HG03095 (cell line): ENCODE measurements around the gene BRAF.
"Not testable (repeated sequence)": the region's sequence is repeated elsewhere in the genome, so short reads cannot be mapped to it uniquely, and the experiment has no call there.

Experiments used
- ATAC-seq: cut with Tn5 transposase; IDR thresholded peaks from one replicate; pipeline ENCODE4 v1.9.1; 2021; ENCODE audit warnings: moderate library complexity; ENCODE audit not compliant: unreplicated experiment

BRAF gene

DNA sequence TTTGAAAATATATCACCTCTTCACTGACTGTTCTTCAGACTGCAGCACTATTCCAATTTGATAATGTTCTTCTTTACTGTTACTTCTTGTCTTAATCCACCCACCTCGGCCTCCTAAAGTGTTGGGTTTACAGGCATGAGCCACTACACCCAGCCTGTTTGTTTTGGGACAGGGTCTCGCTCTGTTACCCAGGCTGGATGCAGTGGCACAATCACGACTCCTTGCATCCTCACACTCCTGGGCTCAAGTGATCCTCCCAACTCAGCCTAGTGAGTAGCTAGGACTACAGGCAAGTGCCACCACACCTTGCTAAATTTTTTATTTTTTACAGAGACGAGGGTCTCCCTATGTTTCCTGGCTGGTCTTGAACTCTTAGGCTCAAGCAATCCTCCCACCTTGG is 150.4 kb downstream of the BRAF start:
- ATAC-seq, result no peak

DNA sequence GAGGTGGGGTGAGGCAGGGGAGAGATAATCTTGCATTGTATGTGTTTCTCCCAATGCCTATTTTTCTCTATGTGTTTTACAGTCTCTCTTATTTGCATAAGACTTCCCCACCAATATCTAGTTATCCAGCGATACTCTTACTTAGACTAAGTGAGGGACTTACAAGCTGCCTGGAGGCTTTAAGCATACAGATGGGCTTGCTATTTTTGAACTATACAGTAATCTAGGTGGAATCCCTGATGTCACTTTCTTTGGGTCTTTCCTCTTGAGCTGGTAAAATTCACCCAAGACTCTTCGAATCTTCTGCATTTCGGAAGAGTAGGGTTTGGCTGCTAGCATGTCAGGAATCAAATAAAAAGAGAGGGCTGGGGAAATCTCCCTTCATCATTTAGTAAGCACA is 151.6 kb downstream of the BRAF start:
- no peak for ATAC-seq

DNA sequence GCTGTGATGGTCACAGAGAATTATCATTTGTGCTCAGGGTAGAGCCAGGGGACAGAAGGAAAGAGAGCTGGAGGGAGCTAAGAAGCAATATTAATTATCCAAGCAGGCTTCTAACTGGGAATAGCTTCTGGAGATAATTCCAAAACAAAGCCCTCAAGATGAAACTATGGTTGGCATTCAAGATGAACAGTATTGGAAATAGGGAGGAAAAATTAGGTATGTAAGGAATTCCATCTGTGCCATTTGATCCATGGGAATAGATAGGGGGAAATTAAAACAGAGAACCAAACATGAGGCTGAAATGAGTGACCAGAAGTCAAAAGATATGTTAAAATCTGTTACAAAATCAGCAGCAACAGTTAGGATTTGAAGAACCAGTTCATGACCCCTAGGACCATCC is 152.9 kb downstream of the BRAF start:
- no peak for ATAC-seq

DNA sequence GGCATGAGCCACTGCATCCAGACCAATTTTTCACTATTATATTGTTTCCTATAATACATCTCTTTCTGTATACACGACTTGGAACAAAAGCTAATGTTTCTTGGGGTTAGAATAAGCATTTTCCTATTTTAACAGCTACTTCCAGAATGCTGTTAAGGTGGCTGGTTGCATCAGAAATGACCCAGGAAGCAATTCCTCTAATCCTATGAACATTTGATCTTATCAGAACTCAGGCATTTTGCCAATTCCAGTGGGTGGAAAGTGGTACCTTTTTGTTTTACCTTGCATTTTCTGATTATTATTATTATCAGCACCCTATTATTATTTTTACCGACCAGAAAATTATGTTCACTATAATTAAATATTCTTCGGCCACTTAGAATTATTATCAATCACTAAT is 154.9 kb downstream of the BRAF start:
- no peak for ATAC-seq

DNA sequence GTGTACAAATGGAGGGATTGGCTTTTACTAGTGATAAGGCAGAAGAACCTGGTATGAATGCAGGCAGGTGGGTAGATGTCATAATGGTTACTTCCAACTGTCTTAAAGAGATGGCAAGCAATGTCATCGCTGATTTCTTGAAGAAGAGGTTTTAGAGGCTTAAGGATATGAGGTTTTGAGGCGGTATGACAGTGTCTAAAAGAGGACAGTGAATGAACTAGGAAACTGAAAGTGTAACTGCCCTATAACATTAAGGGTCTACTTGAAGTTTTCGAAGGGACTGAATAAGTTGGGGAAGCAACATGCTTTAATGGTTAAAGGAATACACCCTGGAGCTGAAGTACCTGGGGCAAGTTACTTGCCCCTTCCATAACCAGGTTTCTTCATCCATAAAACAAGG is 157.3 kb downstream of the BRAF start:
- ATAC-seq, result no peak

DNA sequence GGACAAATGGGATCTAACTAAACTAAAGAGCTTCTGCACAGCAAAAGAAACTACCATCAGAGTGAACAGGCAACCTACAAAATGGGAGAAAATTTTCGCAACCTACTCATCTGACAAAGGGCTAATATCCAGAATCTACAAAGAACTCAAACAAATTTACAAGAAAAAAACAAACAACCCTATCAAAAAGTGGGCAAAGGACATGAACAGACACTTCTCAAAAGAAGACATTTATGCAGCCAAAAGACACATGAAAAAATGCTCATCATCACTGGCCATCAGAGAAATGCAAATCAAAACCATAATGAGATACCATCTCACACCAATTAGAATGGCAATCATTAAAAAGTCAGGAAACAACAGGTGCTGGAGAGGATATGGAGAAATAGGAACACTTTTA is 159.3 kb downstream of the BRAF start:
- ATAC-seq, result not testable (repeated sequence)

DNA sequence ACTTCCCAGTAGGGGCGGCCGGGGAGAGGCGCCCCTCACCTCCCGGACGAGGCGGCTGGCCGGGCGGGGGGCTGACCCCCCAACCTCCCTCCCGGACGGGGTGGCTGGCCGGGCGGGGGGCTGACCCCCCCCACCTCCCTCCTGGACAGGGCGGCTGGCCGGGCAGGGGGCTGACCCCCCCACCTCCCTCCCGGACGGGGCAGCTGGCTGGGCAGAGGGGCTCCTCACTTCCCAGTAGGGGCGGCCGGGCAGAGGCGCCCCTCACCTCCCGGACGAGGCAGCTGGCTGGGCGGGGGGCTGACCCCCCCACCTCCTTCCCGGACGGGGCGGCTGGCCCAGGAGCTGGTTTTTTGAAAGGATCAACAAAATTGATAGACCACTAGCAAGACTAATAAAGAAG is 161.6 kb downstream of the BRAF start:
- not testable (repeated sequence) for ATAC-seq

DNA sequence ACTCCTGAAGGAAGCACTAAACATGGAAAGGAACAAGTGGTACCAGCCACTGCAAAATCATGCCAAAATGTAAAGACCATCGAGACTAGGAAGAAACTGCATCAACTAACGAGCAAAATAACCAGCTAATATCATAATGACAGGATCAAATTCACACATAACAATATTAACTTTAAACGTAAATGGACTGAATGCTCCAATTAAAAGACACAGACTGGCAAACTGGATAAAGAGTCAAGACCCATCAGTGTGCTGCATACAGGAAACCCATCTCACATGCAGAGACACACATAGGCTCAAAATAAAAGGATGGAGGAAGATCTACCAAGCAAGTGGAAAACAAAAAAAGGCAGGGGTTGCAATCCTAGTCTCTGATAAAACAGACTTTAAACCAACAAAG is 163.4 kb downstream of the BRAF start:
- ATAC-seq, result not testable (repeated sequence)

DNA sequence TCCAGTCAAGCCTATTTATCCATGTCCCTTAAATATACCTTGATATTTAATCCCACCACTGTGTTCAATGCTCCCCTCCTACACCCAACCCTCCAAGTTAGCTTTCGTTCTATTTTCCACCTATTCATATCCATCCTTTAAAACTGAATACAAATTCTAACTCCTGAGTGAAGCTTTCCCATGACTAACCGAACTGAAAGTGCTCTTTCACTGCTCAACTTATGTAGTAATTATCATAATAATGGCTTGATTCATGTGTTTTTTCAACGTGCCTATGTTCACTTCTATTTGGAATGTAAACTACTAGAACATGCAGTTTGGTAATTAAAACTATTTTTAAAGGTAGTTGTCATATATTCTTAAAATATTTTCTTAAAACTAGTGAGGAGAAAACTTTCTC is 170.2 kb downstream of the BRAF start:
- ATAC-seq, result no peak

DNA sequence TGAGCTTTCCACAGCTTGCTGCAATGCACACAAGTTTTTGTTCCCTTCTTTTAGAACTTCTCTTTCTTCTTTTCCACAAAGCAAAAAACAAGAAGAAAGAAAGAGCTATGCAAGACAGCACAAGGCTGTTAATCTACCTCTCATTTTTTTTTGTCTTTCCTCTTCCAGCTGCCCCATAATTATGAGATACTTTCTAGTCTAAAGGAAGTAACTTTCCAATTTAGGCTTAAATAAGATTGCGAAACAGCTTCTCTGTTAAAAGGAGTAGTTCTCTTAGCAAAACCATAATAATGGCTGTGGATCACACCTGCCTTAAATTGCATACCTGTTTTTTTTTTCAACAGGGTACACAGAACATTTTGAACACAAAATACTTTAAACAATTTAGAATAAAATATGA is 172.2 kb downstream of the BRAF start:
- no peak for ATAC-seq

DNA sequence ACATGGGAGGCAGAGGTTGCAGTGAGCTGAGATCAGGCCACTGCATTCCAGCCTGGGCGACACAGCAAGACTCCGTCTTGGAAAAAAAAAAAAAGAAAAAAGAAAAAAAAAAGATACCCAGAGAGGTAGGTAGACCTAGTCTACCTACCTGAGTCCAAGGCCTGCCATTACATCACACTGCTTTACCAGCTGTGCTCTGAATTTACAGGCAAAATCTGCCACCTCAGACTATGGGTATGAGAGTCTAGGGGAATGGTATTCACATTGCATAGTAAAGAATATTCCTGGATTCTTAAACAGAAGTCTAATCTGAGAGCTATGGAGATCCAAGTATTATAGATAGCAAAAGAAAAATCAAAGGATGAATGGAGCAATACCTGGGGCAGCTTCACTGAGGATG is 178.0 kb downstream of the BRAF start:
- no peak for ATAC-seq

DNA sequence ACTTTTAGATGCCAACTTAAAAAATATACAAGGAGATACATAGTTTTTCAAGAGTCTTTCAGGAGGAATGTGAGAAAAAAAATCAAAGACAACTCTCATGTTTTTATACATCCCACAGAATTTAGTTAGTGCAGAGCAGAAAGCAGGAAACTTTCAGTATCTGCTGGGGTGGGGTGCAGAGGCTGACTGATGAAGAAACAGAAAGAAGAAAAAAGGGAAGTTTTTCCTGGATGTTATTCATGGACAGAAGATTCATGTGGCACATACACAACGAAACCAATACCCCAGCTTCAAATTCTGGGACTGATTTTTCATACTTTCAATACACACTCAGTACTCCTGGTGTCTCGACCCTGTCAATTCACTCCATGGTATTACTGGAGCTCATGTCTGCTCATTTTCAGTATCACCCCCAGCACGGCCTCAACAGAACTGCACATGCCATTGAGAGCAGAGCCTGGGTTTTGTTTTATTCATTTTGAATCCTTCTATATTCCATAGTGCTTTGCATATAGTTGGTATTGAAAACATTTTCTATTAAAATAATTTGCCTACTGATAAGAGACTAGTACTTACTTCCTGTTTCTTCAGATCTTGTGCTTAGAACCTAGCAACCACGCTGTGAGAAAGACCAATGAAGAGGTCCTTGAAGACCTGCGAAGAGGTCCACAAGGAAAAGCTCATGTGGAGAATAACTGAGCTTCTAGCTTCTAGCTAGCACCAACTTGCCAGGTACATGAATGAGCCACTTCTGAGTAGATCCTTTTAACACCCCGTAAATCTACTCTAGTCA is 179.3 kb downstream of the BRAF start:
- no peak for ATAC-seq

DNA sequence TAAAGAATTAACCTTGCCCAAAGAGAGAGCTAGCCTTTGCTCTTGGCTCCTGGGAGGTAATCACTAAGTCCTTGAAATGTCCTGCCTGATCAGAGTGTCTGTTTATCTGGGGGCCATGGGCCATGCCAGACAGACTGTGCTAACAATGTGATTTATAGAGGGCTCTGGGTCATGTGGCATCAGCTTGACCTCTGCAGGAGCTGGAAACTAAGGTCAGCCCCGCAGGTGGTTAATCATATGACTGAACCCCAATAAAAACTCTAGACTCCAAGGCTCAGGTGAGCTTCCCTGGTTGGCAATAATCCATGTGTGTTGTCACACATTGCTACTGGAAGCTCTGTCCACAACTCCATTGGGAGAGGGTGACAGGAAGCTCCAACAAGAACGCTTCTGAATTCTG is 180.7 kb downstream of the BRAF start:
- no peak for ATAC-seq

DNA sequence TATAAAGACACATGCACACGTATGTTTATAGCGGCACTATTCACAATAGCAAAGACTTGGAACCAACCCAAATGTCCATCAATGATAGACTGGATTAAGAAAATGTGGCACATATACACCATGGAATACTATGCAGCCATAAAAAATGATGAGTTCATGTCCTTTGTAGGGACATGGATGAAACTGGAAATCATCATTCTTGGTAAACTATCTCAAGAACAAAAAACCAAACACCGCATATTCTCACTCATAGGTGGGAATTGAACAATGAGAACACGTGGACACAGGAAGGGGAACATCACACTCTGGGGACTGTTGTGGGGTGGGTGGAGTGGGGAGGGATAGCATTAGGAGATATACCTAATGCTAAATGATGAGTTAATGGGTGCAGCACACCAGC is 181.5 kb downstream of the BRAF start:
- ATAC-seq, result not testable (repeated sequence)

DNA sequence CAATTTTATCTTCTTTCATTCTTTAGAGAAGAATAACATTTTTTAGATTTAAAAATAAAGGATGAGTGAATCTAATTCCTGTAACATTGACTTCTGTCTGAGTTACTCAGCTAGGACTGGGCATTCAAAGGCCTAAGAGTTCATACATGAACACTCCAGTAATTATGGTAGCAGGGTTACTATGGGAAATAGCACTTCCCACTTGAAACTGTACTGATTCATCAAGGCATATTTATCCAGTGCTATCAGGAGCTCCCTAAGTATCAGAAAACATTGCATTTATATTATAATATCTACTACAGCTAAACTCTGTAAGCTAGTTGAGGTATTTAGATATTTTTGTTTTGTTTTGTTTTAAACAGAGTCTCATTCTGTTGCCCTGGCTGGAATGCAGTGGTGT is 186.4 kb downstream of the BRAF start:
- ATAC-seq, result no peak

DNA sequence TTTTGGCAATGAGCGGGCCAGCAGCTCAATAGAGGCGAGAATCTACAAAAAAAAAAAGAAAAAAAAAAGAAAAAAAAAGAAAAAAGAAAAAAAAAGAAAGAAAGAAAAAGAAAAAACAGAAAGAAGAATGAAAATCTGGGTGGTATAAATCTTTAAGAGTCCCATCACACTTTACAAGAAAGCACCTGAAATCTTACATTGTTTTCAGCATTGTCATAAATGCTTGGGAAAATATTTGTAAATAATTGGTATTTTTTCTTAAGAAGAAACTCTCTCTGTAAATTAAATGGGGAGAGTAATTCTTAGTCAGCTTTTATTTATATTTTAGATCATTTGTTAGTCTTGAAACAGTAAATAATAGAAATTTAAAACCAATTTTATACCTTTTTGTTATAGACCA is 190.0 kb downstream of the BRAF start:
- ATAC-seq, result no peak

DNA sequence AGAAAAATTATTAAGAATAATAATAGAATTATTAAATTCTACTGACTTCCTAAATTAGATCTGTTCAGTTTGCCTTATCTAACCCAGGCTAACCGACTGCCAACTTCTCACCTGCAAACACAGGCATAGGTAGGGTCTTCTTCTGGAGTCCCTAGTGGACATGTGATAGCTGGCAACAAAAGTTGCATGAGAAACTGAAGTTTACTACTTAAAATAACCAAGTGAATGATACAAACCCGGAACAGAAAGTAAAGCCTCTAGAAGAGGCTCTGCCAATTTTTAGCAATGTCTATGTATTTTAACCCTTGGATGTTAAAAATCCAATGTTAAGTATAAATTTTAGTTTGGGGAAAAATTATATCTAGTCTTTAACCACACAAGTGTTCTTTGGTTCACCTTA is 190.6 kb downstream of the BRAF start:
- no peak for ATAC-seq

DNA sequence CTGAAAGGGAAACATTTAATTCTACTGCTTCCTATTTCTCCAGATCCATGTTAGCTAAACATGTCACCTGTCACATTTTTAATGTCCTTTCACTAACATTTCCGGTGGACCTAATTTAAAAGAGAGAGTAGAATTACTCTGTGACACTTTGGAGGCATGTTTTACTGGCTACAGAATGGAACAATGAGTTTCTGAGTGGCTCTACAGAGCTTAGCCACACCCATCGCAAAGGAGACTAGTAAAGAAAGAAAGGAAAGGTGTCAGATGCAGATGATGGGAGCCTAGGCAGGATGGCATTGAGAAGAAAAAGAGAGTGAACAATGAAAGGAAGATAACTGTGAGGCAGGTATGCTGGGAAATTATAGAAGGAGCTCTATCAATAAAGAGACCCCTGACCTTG is 192.3 kb downstream of the BRAF start:
- ATAC-seq, result no peak

DNA sequence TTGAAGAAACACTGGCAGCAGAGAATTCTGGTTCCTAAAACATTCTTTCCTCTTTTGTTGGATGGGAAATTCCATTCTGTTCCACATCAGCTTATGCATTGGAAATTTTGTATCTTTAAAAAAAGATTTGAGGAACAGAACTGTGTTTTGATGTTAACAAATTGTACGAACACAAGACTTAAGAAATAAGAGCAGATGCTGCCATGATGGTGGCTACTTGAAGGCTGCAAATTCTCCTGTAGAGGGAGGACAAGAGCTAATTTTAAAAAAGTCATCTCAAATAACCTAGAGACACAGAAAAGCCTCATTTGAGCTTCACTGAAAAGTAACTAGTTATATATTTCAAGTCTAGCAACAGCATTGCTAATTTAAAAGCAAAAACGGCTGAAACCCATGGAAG is 198.4 kb downstream of the BRAF start:
- no peak for ATAC-seq

DNA sequence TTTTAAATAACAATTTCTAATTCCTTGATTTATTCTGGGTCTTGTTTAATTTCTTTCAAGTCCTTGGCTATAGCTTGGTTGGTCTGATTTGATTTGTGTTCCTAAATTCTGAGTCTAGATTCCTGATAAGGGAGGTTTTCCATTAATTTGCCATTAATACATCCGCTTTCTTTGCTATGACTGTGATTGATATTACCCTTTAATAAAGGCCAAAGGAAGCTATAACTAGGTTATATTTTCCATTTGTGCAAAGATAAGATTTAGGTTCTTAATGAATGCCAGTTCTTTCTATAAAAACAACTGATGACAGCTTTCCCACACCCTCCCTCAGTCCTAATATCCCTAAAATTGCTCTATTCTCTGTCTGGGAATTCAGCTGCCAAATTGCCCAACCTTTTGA is 200.0 kb downstream of the BRAF start:
- no peak for ATAC-seq

DNA sequence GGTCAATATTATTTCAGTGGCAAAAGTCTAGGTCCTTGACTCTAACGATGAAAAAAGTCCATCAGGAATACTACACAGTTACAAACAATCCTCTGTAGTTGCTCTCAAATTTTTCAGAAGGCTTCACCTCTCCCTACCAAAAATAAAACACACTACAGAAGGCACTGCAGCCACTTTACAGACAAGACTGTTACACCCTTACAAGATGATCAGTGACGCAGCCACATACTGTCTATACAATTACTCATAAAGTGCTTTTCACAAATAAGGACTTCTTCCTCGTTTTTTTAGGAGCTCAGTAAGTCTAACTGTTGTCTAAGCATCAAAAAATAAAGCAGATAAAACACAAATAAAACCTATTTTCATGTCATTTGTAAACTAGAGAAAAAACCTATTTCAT is 201.2 kb downstream of the BRAF start:
- ATAC-seq, result no peak

DNA sequence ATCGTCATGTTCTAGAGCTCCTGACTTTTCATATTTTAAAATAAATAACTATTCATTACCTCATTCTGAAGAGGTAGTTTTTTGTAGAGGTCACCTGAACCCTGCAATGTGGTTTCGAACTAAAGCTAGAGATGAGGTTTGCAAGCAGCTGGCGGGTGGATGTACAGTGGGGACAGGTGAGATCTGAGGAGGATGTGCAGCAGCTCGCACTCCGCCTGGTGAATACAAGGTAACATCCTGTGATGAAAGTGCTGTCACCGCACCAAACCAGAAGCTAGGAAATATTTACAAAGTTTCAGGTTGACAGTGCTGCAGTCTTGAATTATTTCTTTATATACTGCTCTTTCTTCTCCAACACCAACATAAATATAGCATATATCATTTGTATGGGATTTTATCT is 201.7 kb downstream of the BRAF start:
- no peak for ATAC-seq

DNA sequence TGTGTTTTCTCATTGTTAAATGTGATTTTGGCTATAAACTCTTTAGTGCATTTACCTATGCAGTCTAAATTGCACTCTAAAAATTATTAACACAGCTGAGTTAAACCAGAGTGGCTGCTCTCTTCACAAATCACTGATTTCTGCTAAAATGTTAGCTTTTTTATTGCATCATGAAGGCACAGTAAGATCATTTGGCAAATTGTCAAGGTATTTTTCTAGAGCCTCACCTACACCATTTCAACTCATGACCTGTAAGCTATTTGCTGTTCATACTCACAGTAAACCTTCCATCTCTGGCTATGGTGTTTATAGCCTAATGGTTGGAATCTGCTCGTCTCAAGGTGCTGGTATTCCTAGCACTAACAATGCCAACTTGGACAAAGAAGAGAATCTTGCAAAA is 202.5 kb downstream of the BRAF start:
- ATAC-seq, result no peak
